Measurements from ENCODE around the gene GSTM3.

- TF ChIP-seq CTCF (IDR thresholded peaks at IDR 0.05; ENCODE audit: insufficient read depth, low read depth, low read length), result peak; percentile 36
- TF ChIP-seq EZH2 (IDR thresholded peaks at IDR 0.05; ENCODE audit: insufficient read depth, low read length), result no peak
Observed at GRCh38 chr1:109788695-109789521, 48.1 kb upstream of the GSTM3 start.

Data from astrocyte (in vitro differentiated cells and primary cell).